Measurements from ENCODE around the gene FANCD2.

GRCh38 chr3:10106919-10107318 lies 80.7 kb downstream of the FANCD2 start:
- TF ChIP-seq CTCF (conservative IDR thresholded peaks at IDR 0.05 in 1 of 2, IDR thresholded peaks at IDR 0.05 in 1 of 2; ENCODE audit: low read depth in 1 of 2, low read length in 2 of 2) (no peak), EZH2 (IDR thresholded peaks at IDR 0.05; ENCODE audit: low read length, missing control alignments) (no peak)
